Neural cell (in vitro differentiated cells): Measurements from ENCODE around the gene PAH. TPM values are rescaled to one million over a fixed set of nuclear protein-coding genes. Genes with fewer than 3 reads are reported as not detected.

ENCODE experiments used
- H2AFZ ChIP-seq: fragments of 200-600, 300-800 bp; sonication (generic), shearing (Covaris generic); 2 replicates; pipeline ENCODE4 v1.6.0; 2014; ENCODE audit warnings: low read depth, mild to moderate bottlenecking, antibody characterized with exemption, low read length, moderate library complexity
- H3F3A ChIP-seq: fragments of 200-600 bp; shearing (Covaris generic); 2 replicates; pipeline ENCODE4 v1.6.1; 2016; ENCODE audit warnings: mild to moderate bottlenecking, moderate library complexity, mixed read lengths, antibody characterized with exemption, low read length; ENCODE audit not compliant: insufficient read depth, poor library complexity, severe bottlenecking
- H3K27ac ChIP-seq: fragments of 200-600, 300-800 bp; sonication (generic), shearing (Covaris generic); 2 replicates; pipeline ENCODE4 v1.5.1; 2014; ENCODE audit warnings: mild to moderate bottlenecking, low read length, moderate library complexity
- H3K27me3 ChIP-seq: fragments of 300-800, 200-600 bp; sonication (generic), shearing (Covaris generic); 2 replicates; pipeline ENCODE4 v1.6.0; 2014; ENCODE audit warnings: mild to moderate bottlenecking, low read depth, low read length, moderate library complexity; ENCODE audit not compliant: insufficient read depth
- H3K36me3 ChIP-seq: fragments of 300-800, 200-600 bp; sonication (generic), shearing (Covaris generic); 2 replicates; pipeline ENCODE4 v1.5.1; 2014; ENCODE audit warnings: mild to moderate bottlenecking, antibody characterized with exemption, low read length, moderate library complexity; ENCODE audit not compliant: insufficient read depth
- H3K4me2 ChIP-seq: fragments of 300-800, 200-600 bp; sonication (generic), shearing (Covaris generic); 2 replicates; pipeline ENCODE4 v1.6.0; 2014; ENCODE audit warnings: mild to moderate bottlenecking, low read length
- H3K4me3 ChIP-seq: fragments of 300-800, 200-600 bp; sonication (generic), shearing (Covaris generic); 2 replicates; pipeline ENCODE4 v1.5.1; 2014; ENCODE audit warnings: mild to moderate bottlenecking, low read length, moderate library complexity
- H3K79me2 ChIP-seq: fragments of 200-600 bp; shearing (Covaris generic); replicated peaks from 2 replicates; pipeline ENCODE4 v1.6.0; 2014; ENCODE audit warnings: mild to moderate bottlenecking, low read length, moderate library complexity; ENCODE audit not compliant: insufficient read depth
- H3K9ac ChIP-seq: fragments of 300-800, 200-600 bp; sonication (generic), shearing (Covaris generic); 2 replicates; pipeline ENCODE4 v1.6.1; 2016; ENCODE audit warnings: mild to moderate bottlenecking, low read length, mixed read lengths
- H3K9me2 ChIP-seq: fragments of 200-600 bp; shearing (Covaris generic); 2 replicates; pipeline ENCODE4 v1.6.1; 2016; ENCODE audit warnings: mild to moderate bottlenecking, low read length, mixed read lengths; ENCODE audit not compliant: insufficient read depth
- H3K9me3 ChIP-seq: fragments of 200-600, 300-800 bp; sonication (generic), shearing (Covaris generic); 2 replicates; pipeline ENCODE4 v1.6.1; 2016; ENCODE audit warnings: mild to moderate bottlenecking, mixed run types, low read length, moderate library complexity, mixed read lengths
- H4K20me1 ChIP-seq: fragments of 200-600 bp; shearing (Covaris generic); 2 replicates; pipeline ENCODE4 v1.6.1; 2016; ENCODE audit warnings: mild to moderate bottlenecking, mixed run types; ENCODE audit not compliant: insufficient read depth
- CTCF ChIP-seq: fragments of 450-650 bp; IDR thresholded peaks from 2 replicates; pipeline ENCODE4 v1.5.1; 2014; ENCODE audit warnings: antibody characterized with exemption, mild to moderate bottlenecking, moderate library complexity; ENCODE audit not compliant: poor library complexity, severe bottlenecking
- EP300 ChIP-seq: fragments of 450-650 bp; conservative IDR thresholded peaks from 2 replicates; pipeline ENCODE4 v1.6.1; 2014; ENCODE audit warnings: antibody characterized with exemption, mild to moderate bottlenecking, moderate library complexity; ENCODE audit not compliant: poor library complexity, severe bottlenecking
- EZH2 ChIP-seq: fragments of 200-600, 300-800 bp; shearing (Covaris generic), sonication (generic); IDR thresholded peaks from 2 replicates; pipeline ENCODE4 v1.6.1; 2014; ENCODE audit warnings: antibody characterized with exemption, low read length, borderline replicate concordance, mild to moderate bottlenecking; ENCODE audit not compliant: insufficient read depth, poor library complexity, severe bottlenecking
- MXI1 ChIP-seq: fragments of 450-650 bp; conservative IDR thresholded peaks from 2 replicates; pipeline ENCODE4 v1.6.1; 2014; ENCODE audit warnings: antibody characterized with exemption, mild to moderate bottlenecking; ENCODE audit not compliant: poor library complexity, severe bottlenecking
- POLR2AphosphoS5 ChIP-seq: IDR thresholded peaks from 2 replicates; pipeline ENCODE4 v1.6.1; 2012
- RAD21 ChIP-seq: fragments of 450-650 bp; conservative IDR thresholded peaks from 2 replicates; pipeline ENCODE4 v1.6.1; 2014; ENCODE audit warnings: antibody characterized with exemption, mild to moderate bottlenecking, moderate library complexity
- REST ChIP-seq: IDR thresholded peaks from 2 replicates; pipeline ENCODE4 v1.6.1; 2012; ENCODE audit warnings: borderline replicate concordance
- SMC3 ChIP-seq: fragments of 450-650 bp; conservative IDR thresholded peaks from 2 replicates; pipeline ENCODE4 v1.6.1; 2014; ENCODE audit warnings: antibody characterized with exemption, mild to moderate bottlenecking, moderate library complexity; ENCODE audit not compliant: poor library complexity
- TAF1 ChIP-seq: IDR thresholded peaks from 2 replicates; pipeline ENCODE4 v1.6.1; 2012; ENCODE audit warnings: low read depth
- polyA plus RNA-seq: library from polyadenylated mRNA; depleted of rRNA; stranded (reverse); fragments of >200 nt; gene quantifications from 2 replicates; pipeline ENCODE4 v1.2.3, GENCODE V29; 2014

The PAH gene
- polyA plus RNA-seq, 1 donor from 2014 or later: not detected

GRCh38 chr12:102953221-102953620 lies 36.2 kb upstream of the PAH start:
- H3K27ac ChIP-seq: no peak overlapping the region
- H2AFZ ChIP-seq: no peak overlapping the region
- H3F3A ChIP-seq: peaks cover 6% of the 10 kb centered on the region
- no peaks in the 10 kb centered on the region for H3K79me2 ChIP-seq
- no peak overlapping the region for H3K9ac ChIP-seq
- no peak overlapping the region for H3K4me3 ChIP-seq
- no peaks in the 10 kb centered on the region for H4K20me1 ChIP-seq
- no peak overlapping the region for H3K4me2 ChIP-seq
- H3K9me2 ChIP-seq: no peaks in the 10 kb centered on the region
- H3K27me3 ChIP-seq: peaks cover 56% of the 10 kb centered on the region
- TF ChIP-seq CTCF (no peak), EP300 (no peak)
- no peaks in the 10 kb centered on the region for H3K36me3 ChIP-seq
- H3K9me3 ChIP-seq: no peaks in the 10 kb centered on the region

GRCh38 chr12:102951841-102952240 lies 34.8 kb upstream of the PAH start:
- Histone ChIP-seq H3K4me3 (no peak overlapping the region), H3K27ac (no peak overlapping the region), H3K79me2 (no peaks in the 10 kb centered on the region), H3K36me3 (no peaks in the 10 kb centered on the region), H2AFZ (no peak overlapping the region), H3K9me3 (no peaks in the 10 kb centered on the region), H3K9ac (no peak overlapping the region), H3F3A (peaks cover 2% of the 10 kb centered on the region), H4K20me1 (no peaks in the 10 kb centered on the region), H3K9me2 (no peaks in the 10 kb centered on the region), H3K4me2 (no peak overlapping the region), H3K27me3 (peaks cover 55% of the 10 kb centered on the region)
- TF ChIP-seq MXI1: no peak

- H3K27ac ChIP-seq: no peak overlapping the region
- H3K9me3 ChIP-seq: no peaks in the 10 kb centered on the region
- no peak overlapping the region for H3K4me2 ChIP-seq
- no peaks in the 10 kb centered on the region for H3K79me2 ChIP-seq
- H4K20me1 ChIP-seq: no peaks in the 10 kb centered on the region
- H3K4me3 ChIP-seq: peak overlapping the region; percentile 45
- H3F3A ChIP-seq: no peaks in the 10 kb centered on the region
- peaks cover 47% of the 10 kb centered on the region for H3K27me3 ChIP-seq
- no peaks in the 10 kb centered on the region for H3K36me3 ChIP-seq
- H3K9me2 ChIP-seq: no peaks in the 10 kb centered on the region
- TF ChIP-seq EP300 (no peak), MXI1 (no peak), TAF1 (no peak), EZH2 (no peak), POLR2AphosphoS5 (no peak), CTCF (no peak), SMC3 (no peak), RAD21 (no peak), REST (no peak)
- H2AFZ ChIP-seq: no peak overlapping the region
- H3K9ac ChIP-seq: no peak overlapping the region
Measured at GRCh38 chr12:102950950-102951619, 34.0 kb upstream of the PAH start.
